Right hindlimb (tissue), 1 donor: ENCODE data around the gene POLR2J.
"Not testable (repeated sequence)": the region's sequence is repeated elsewhere in the genome, so short reads cannot be mapped to it uniquely, and the experiment has no call there.

Experiments used
- DNase-seq: peaks from one replicate; pipeline ENCODE4 v3.0.0-alpha.2; 2018

The POLR2J gene

GRCh38 chr7:102464577-102465280, 14.0 kb downstream of the POLR2J start, which contains the start of the genes ALKBH4 and LRWD1:
ALKBH4 (minus strand) TSS chr7:102464863; CDS start chr7:102464836, 27 bp downstream.
LRWD1 (plus strand) TSS chr7:102464984; CDS start chr7:102465081, 97 bp downstream.
- peak; percentile 94 for DNase-seq

GRCh38 chr7:102463841-102464576, 14.7 kb downstream of the POLR2J start:
- DNase-seq = no peak

GRCh38 chr7:102460467-102460866, 18.3 kb downstream of the POLR2J start:
- no peak for DNase-seq

GRCh38 chr7:102459221-102459844, 19.4 kb downstream of the POLR2J start:
- no peak for DNase-seq

GRCh38 chr7:102457352-102457924, 21.3 kb downstream of the POLR2J start:
- no peak for DNase-seq

- no peak for DNase-seq
Observed at GRCh38 chr7:102456327-102456726, 22.4 kb downstream of the POLR2J start.

- DNase-seq = no peak
Observed at GRCh38 chr7:102455596-102455995, 23.1 kb downstream of the POLR2J start.

- not testable (repeated sequence) for DNase-seq
Observed at GRCh38 chr7:102454932-102455331, 23.8 kb downstream of the POLR2J start.

- no peak for DNase-seq
Observed at GRCh38 chr7:102454468-102454867, 24.3 kb downstream of the POLR2J start.

- no peak for DNase-seq
Observed at GRCh38 chr7:102453319-102453718, 25.4 kb downstream of the POLR2J start.

GRCh38 chr7:102452451-102452850, 26.3 kb downstream of the POLR2J start:
- DNase-seq = no peak

- DNase-seq = no peak
Observed at GRCh38 chr7:102451371-102452054, 27.2 kb downstream of the POLR2J start.

- no peak for DNase-seq
Observed at GRCh38 chr7:102450242-102450641, 28.5 kb downstream of the POLR2J start.

- DNase-seq = no peak
Observed at GRCh38 chr7:102449136-102449535, 29.6 kb downstream of the POLR2J start.

GRCh38 chr7:102447311-102447710, 31.4 kb downstream of the POLR2J start:
- DNase-seq = no peak

- DNase-seq = no peak
Observed at GRCh38 chr7:102446387-102447156, 32.1 kb downstream of the POLR2J start.

- DNase-seq = no peak
Observed at GRCh38 chr7:102445674-102446071, 33.0 kb downstream of the POLR2J start.

GRCh38 chr7:102444961-102445673, 33.6 kb downstream of the POLR2J start:
- DNase-seq = no peak

GRCh38 chr7:102439963-102440795, 38.5 kb downstream of the POLR2J start:
- DNase-seq = no peak

- no peak for DNase-seq
Observed at GRCh38 chr7:102436118-102436517, 42.6 kb downstream of the POLR2J start.
